ENCODE results near the gene ZNF609. TPM values are rescaled to one million over a fixed set of nuclear protein-coding genes. Genes with fewer than 3 reads are reported as not detected.
"Not testable (repeated sequence)": the region's sequence is repeated elsewhere in the genome, so short reads cannot be mapped to it uniquely, and the experiment has no call there.

ZNF609 gene
- polyA plus RNA-seq, 1 donor = 24.4 TPM

- H3K27ac ChIP-seq (ENCODE audit: low read length) = no peak overlapping the region
- no peaks in the 10 kb centered on the region for H3K27me3 ChIP-seq (ENCODE audit: control insufficient read depth, insufficient read depth, low read length)
- H3K9me3 ChIP-seq (ENCODE audit: control insufficient read depth, low read depth, low read length) = no peaks in the 10 kb centered on the region
- no peaks in the 10 kb centered on the region for H3K36me3 ChIP-seq (ENCODE audit: control insufficient read depth, insufficient read depth, low read length)
- no CpG with 5 or more reads among the region's 1 CpG for WGBS (ENCODE audit: insufficient coverage, low lambda C conversion rate)
- H3K4me1 ChIP-seq (ENCODE audit: control insufficient read depth, insufficient read depth, low read length) = no peaks in the 10 kb centered on the region
- no peak for DNase-seq
- no peak overlapping the region for H3K4me3 ChIP-seq (ENCODE audit: low read length)
Measured at GRCh38 chr15:64476550-64476949, 16.2 kb downstream of the ZNF609 start.

- Histone ChIP-seq H3K9me3 (ENCODE audit: control insufficient read depth, low read depth, low read length) (no peaks in the 10 kb centered on the region), H3K36me3 (ENCODE audit: control insufficient read depth, insufficient read depth, low read length) (no peaks in the 10 kb centered on the region), H3K27ac (ENCODE audit: low read length) (no peak overlapping the region), H3K27me3 (ENCODE audit: control insufficient read depth, insufficient read depth, low read length) (no peaks in the 10 kb centered on the region), H3K4me3 (ENCODE audit: low read length) (no peak overlapping the region), H3K4me1 (ENCODE audit: control insufficient read depth, insufficient read depth, low read length) (no peaks in the 10 kb centered on the region)
- no CpG with 5 or more reads among the region's 1 CpG for WGBS (ENCODE audit: insufficient coverage, low lambda C conversion rate)
- DNase-seq = no peak
Measured at GRCh38 chr15:64478863-64479262, 18.5 kb downstream of the ZNF609 start.

GRCh38 chr15:64480891-64481290 lies 20.5 kb downstream of the ZNF609 start:
- H3K4me1 ChIP-seq (ENCODE audit: control insufficient read depth, insufficient read depth, low read length) = no peaks in the 10 kb centered on the region
- 50% methylated on average over 1 of the region's 4 CpGs for WGBS (ENCODE audit: insufficient coverage, low lambda C conversion rate)
- no peaks in the 10 kb centered on the region for H3K27me3 ChIP-seq (ENCODE audit: control insufficient read depth, insufficient read depth, low read length)
- no peak for DNase-seq
- no peaks in the 10 kb centered on the region for H3K36me3 ChIP-seq (ENCODE audit: control insufficient read depth, insufficient read depth, low read length)
- no peak overlapping the region for H3K4me3 ChIP-seq (ENCODE audit: low read length)
- no peaks in the 10 kb centered on the region for H3K9me3 ChIP-seq (ENCODE audit: control insufficient read depth, low read depth, low read length)
- no peak overlapping the region for H3K27ac ChIP-seq (ENCODE audit: low read length)

GRCh38 chr15:64483749-64484148 lies 23.4 kb downstream of the ZNF609 start:
- peaks cover 1% of the 10 kb centered on the region for H3K36me3 ChIP-seq (ENCODE audit: control insufficient read depth, insufficient read depth, low read length)
- no peak for DNase-seq
- no peak overlapping the region for H3K27ac ChIP-seq (ENCODE audit: low read length)

GRCh38 chr15:64485796-64486195 lies 25.4 kb downstream of the ZNF609 start:
- Histone ChIP-seq H3K4me3 (ENCODE audit: low read length) (no peak overlapping the region), H3K27ac (ENCODE audit: low read length) (no peak overlapping the region), H3K36me3 (ENCODE audit: control insufficient read depth, insufficient read depth, low read length) (peaks cover 5% of the 10 kb centered on the region), H3K9me3 (ENCODE audit: control insufficient read depth, low read depth, low read length) (no peaks in the 10 kb centered on the region), H3K27me3 (ENCODE audit: control insufficient read depth, insufficient read depth, low read length) (no peaks in the 10 kb centered on the region), H3K4me1 (ENCODE audit: control insufficient read depth, insufficient read depth, low read length) (no peaks in the 10 kb centered on the region)
- no peak for DNase-seq

More at GRCh38 chr15:64483749-64484148, 23.4 kb downstream of the ZNF609 start:
- Histone ChIP-seq H3K27me3 (ENCODE audit: control insufficient read depth, insufficient read depth, low read length) (no peaks in the 10 kb centered on the region), H3K9me3 (ENCODE audit: control insufficient read depth, low read depth, low read length) (no peaks in the 10 kb centered on the region), H3K4me3 (ENCODE audit: low read length) (no peak overlapping the region), H3K4me1 (ENCODE audit: control insufficient read depth, insufficient read depth, low read length) (no peaks in the 10 kb centered on the region)

- no peaks in the 10 kb centered on the region for H3K4me1 ChIP-seq (ENCODE audit: control insufficient read depth, insufficient read depth, low read length)
- H3K36me3 ChIP-seq (ENCODE audit: control insufficient read depth, insufficient read depth, low read length) = peaks cover 5% of the 10 kb centered on the region
- no peak for DNase-seq
- H3K27me3 ChIP-seq (ENCODE audit: control insufficient read depth, insufficient read depth, low read length) = no peaks in the 10 kb centered on the region
- H3K9me3 ChIP-seq (ENCODE audit: control insufficient read depth, low read depth, low read length) = no peaks in the 10 kb centered on the region
- no peak overlapping the region for H3K4me3 ChIP-seq (ENCODE audit: low read length)
- H3K27ac ChIP-seq (ENCODE audit: low read length) = no peak overlapping the region
Measured at GRCh38 chr15:64490598-64491259, 30.4 kb downstream of the ZNF609 start.

- Histone ChIP-seq H3K27ac (ENCODE audit: low read length) (no peak overlapping the region), H3K36me3 (ENCODE audit: control insufficient read depth, insufficient read depth, low read length) (peaks cover 8% of the 10 kb centered on the region), H3K4me1 (ENCODE audit: control insufficient read depth, insufficient read depth, low read length) (no peaks in the 10 kb centered on the region), H3K9me3 (ENCODE audit: control insufficient read depth, low read depth, low read length) (no peaks in the 10 kb centered on the region), H3K27me3 (ENCODE audit: control insufficient read depth, insufficient read depth, low read length) (no peaks in the 10 kb centered on the region), H3K4me3 (ENCODE audit: low read length) (no peak overlapping the region)
- no peak for DNase-seq
- no CpG with 5 or more reads among the region's 2 CpGs for WGBS (ENCODE audit: insufficient coverage, low lambda C conversion rate)
Measured at GRCh38 chr15:64493641-64494040, 33.3 kb downstream of the ZNF609 start.

GRCh38 chr15:64495968-64496367 lies 35.6 kb downstream of the ZNF609 start:
- not testable (repeated sequence) for H3K4me3 ChIP-seq (ENCODE audit: low read length); H3K4me1 ChIP-seq (ENCODE audit: control insufficient read depth, insufficient read depth, low read length); DNase-seq; H3K27ac ChIP-seq (ENCODE audit: low read length); H3K9me3 ChIP-seq (ENCODE audit: control insufficient read depth, low read depth, low read length); H3K27me3 ChIP-seq (ENCODE audit: control insufficient read depth, insufficient read depth, low read length)
- peaks cover 22% of the 10 kb centered on the region for H3K36me3 ChIP-seq (ENCODE audit: control insufficient read depth, insufficient read depth, low read length)
- 96% methylated on average over 2 of the region's 2 CpGs for WGBS (ENCODE audit: insufficient coverage, low lambda C conversion rate)

- DNase-seq = no peak
- WGBS (ENCODE audit: insufficient coverage, low lambda C conversion rate) = no CpG with 5 or more reads among the region's 3 CpGs
- no peaks in the 10 kb centered on the region for H3K27me3 ChIP-seq (ENCODE audit: control insufficient read depth, insufficient read depth, low read length)
- no peak overlapping the region for H3K27ac ChIP-seq (ENCODE audit: low read length)
- no peaks in the 10 kb centered on the region for H3K9me3 ChIP-seq (ENCODE audit: control insufficient read depth, low read depth, low read length)
- H3K36me3 ChIP-seq (ENCODE audit: control insufficient read depth, insufficient read depth, low read length) = peaks cover 35% of the 10 kb centered on the region
- peaks cover 13% of the 10 kb centered on the region for H3K4me1 ChIP-seq (ENCODE audit: control insufficient read depth, insufficient read depth, low read length)
- no peak overlapping the region for H3K4me3 ChIP-seq (ENCODE audit: low read length)
Measured at GRCh38 chr15:64500695-64501395, 40.5 kb downstream of the ZNF609 start.

GRCh38 chr15:64501396-64501715 lies 41.0 kb downstream of the ZNF609 start:
- WGBS (ENCODE audit: insufficient coverage, low lambda C conversion rate) = no CpG with 5 or more reads among the region's 1 CpG
- no peak for DNase-seq
- H3K4me1 ChIP-seq (ENCODE audit: control insufficient read depth, insufficient read depth, low read length) = peaks cover 13% of the 10 kb centered on the region

GRCh38 chr15:64502151-64502550 lies 41.8 kb downstream of the ZNF609 start:
- Histone ChIP-seq H3K27ac (ENCODE audit: low read length) (no peak overlapping the region), H3K9me3 (ENCODE audit: control insufficient read depth, low read depth, low read length) (no peaks in the 10 kb centered on the region), H3K36me3 (ENCODE audit: control insufficient read depth, insufficient read depth, low read length) (peaks cover 34% of the 10 kb centered on the region), H3K4me1 (ENCODE audit: control insufficient read depth, insufficient read depth, low read length) (peaks cover 17% of the 10 kb centered on the region), H3K4me3 (ENCODE audit: low read length) (no peak overlapping the region), H3K27me3 (ENCODE audit: control insufficient read depth, insufficient read depth, low read length) (no peaks in the 10 kb centered on the region)
- DNase-seq = no peak
- no CpG with 5 or more reads among the region's 2 CpGs for WGBS (ENCODE audit: insufficient coverage, low lambda C conversion rate)

More at GRCh38 chr15:64501396-64501715, 41.0 kb downstream of the ZNF609 start:
- H3K9me3 ChIP-seq (ENCODE audit: control insufficient read depth, low read depth, low read length) = no peaks in the 10 kb centered on the region
- no peak overlapping the region for H3K27ac ChIP-seq (ENCODE audit: low read length)
- peaks cover 35% of the 10 kb centered on the region for H3K36me3 ChIP-seq (ENCODE audit: control insufficient read depth, insufficient read depth, low read length)
- no peak overlapping the region for H3K4me3 ChIP-seq (ENCODE audit: low read length)
- H3K27me3 ChIP-seq (ENCODE audit: control insufficient read depth, insufficient read depth, low read length) = no peaks in the 10 kb centered on the region

Data from large intestine (tissue), 3 donors.